ENCODE measurements around the gene MGAT4C.

Gene MGAT4C

GRCh38 chr12:85963326-85963725 lies 292.9 kb downstream of the MGAT4C start:
- no peak for DNase-seq (ENCODE audit: extremely low read depth, low read depth)

GRCh38 chr12:85956081-85956480 lies 300.1 kb downstream of the MGAT4C start:
- no peak for DNase-seq (ENCODE audit: extremely low read depth, low read depth)
- TF ChIP-seq CTCF (IDR thresholded peaks at IDR 0.05; ENCODE audit: low read depth, low read length) = no peak

More at GRCh38 chr12:85963326-85963725, 292.9 kb downstream of the MGAT4C start:
- no peak for TF ChIP-seq CTCF (IDR thresholded peaks at IDR 0.05; ENCODE audit: low read depth, low read length)

- no peak for DNase-seq (ENCODE audit: extremely low read depth, low read depth)
- no peak for TF ChIP-seq CTCF (IDR thresholded peaks at IDR 0.05; ENCODE audit: low read depth, low read length)
Measured at GRCh38 chr12:85955127-85955526, 301.1 kb downstream of the MGAT4C start.

GRCh38 chr12:85951823-85952222 lies 304.4 kb downstream of the MGAT4C start:
- no peak for DNase-seq (ENCODE audit: extremely low read depth, low read depth)
- peak; percentile 23 for TF ChIP-seq CTCF (IDR thresholded peaks at IDR 0.05; ENCODE audit: low read depth, low read length)

GRCh38 chr12:85949253-85949652 lies 306.9 kb downstream of the MGAT4C start:
- no peak for TF ChIP-seq CTCF (IDR thresholded peaks at IDR 0.05; ENCODE audit: low read depth, low read length)
- DNase-seq (ENCODE audit: extremely low read depth, low read depth) = no peak

GRCh38 chr12:85948340-85948739 lies 307.9 kb downstream of the MGAT4C start:
- no peak for TF ChIP-seq CTCF (IDR thresholded peaks at IDR 0.05; ENCODE audit: low read depth, low read length)
- DNase-seq (ENCODE audit: extremely low read depth, low read depth) = no peak

GRCh38 chr12:85947286-85947685 lies 308.9 kb downstream of the MGAT4C start:
- no peak for TF ChIP-seq CTCF (IDR thresholded peaks at IDR 0.05; ENCODE audit: low read depth, low read length)
- DNase-seq (ENCODE audit: extremely low read depth, low read depth) = no peak

All from AG09319 (cell line).